ENCODE measurements around the gene ABHD8. TPM values are rescaled to one million over a fixed set of nuclear protein-coding genes. Genes with fewer than 3 reads are reported as not detected.

Gene ABHD8
- total and polyA plus RNA-seq, 2 of the 13 experiments (the other 11 are each of a cell fraction or from before 2014, with no cell fraction given), result 6.3 to 7.2 TPM

- TF ChIP-seq CCAR2 (optimal IDR thresholded peaks at IDR 0.05; ENCODE audit: low read depth, low read length) (no peak), ZNF749 (CRISPR knock-in tag; IDR thresholded peaks at IDR 0.05; ENCODE audit: borderline replicate concordance) (no peak), ZNF44 (CRISPR knock-in tag; IDR thresholded peaks at IDR 0.05) (no peak), ZNF142 (CRISPR knock-in tag; IDR thresholded peaks at IDR 0.05) (0 out of 2 replicates have a peak, but pooled peaks have one; percentile 57), PHF5A (CRISPR knock-in tag; IDR thresholded peaks at IDR 0.05; ENCODE audit: low read depth, unreplicated experiment) (no peak), PHB2 (IDR thresholded peaks at IDR 0.05; ENCODE audit: partially characterized antibody) (no peak), ARHGAP35 (CRISPR knock-in tag; IDR thresholded peaks at IDR 0.05; ENCODE audit: borderline replicate concordance) (no peak), GATAD2A (CRISPR knock-in tag; IDR thresholded peaks at IDR 0.05) (no peak), NR0B2 (CRISPR knock-in tag; IDR thresholded peaks at IDR 0.05) (no peak), MYNN (CRISPR knock-in tag; IDR thresholded peaks at IDR 0.05; ENCODE audit: low read depth) (no peak), IKZF4 (CRISPR knock-in tag; IDR thresholded peaks at IDR 0.05; ENCODE audit: borderline replicate concordance, low read depth, not compliant biosample characterization) (no peak), SKI (IDR thresholded peaks at IDR 0.05; ENCODE audit: partially characterized antibody) (no peak), ZNF33B (CRISPR knock-in tag; IDR thresholded peaks at IDR 0.05) (no peak), PHF20 (CRISPR knock-in tag; IDR thresholded peaks at IDR 0.05) (0 out of 2 replicates have a peak, but pooled peaks have one; percentile 26), HOMEZ (CRISPR knock-in tag; IDR thresholded peaks at IDR 0.05; ENCODE audit: low read depth) (no peak), RCOR2 (CRISPR knock-in tag; IDR thresholded peaks at IDR 0.05) (0 out of 2 replicates have a peak, but pooled peaks have one; percentile 25), ERF (CRISPR knock-in tag; IDR thresholded peaks at IDR 0.05) (peak; percentile 68; the same call in 1 of the 2 replicates), MLXIP (CRISPR knock-in tag; IDR thresholded peaks at IDR 0.05; ENCODE audit: borderline replicate concordance) (no peak), SUZ12 (IDR thresholded peaks at IDR 0.05; ENCODE audit: low read depth, low read length) (no peak)
These were observed 43.0 kb upstream of the ABHD8 start (continued) for GRCh38 chr19:17346109-17346671.
